Measurements from ENCODE around the gene MEIS2.

GRCh38 chr15:36841193-36841592 is 259.2 kb downstream of the MEIS2 start:
- TF ChIP-seq CTCF (conservative IDR thresholded peaks at IDR 0.05; ENCODE audit: low read depth, low read length) (no peak), EZH2 (IDR thresholded peaks at IDR 0.05; ENCODE audit: borderline replicate concordance, low read depth, low read length, poor library complexity, severe bottlenecking) (no peak)

All from A673 (cell line).